ENCODE results near the gene EEPD1.

The EEPD1 gene

DNA sequence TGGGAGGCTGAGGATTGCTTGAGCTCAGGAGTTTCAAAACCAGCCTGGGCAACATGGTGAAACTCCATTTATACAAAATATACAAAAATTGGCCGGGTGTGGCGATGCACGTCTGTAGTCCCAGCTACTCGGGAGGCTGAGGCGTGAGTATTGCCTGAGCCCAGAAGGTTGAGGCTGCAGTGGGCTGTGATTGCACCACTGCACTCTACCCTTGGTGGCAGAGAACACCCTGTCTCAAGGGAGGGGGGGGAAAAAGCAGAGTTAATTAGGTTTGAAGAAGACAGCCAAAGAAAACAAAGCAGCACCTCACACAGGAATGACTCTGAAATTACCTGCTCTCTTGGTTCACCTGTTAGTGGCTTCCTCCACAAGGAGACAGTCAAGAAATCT is 110.0 kb downstream of the EEPD1 start:
- no peak for DNase-seq

DNA sequence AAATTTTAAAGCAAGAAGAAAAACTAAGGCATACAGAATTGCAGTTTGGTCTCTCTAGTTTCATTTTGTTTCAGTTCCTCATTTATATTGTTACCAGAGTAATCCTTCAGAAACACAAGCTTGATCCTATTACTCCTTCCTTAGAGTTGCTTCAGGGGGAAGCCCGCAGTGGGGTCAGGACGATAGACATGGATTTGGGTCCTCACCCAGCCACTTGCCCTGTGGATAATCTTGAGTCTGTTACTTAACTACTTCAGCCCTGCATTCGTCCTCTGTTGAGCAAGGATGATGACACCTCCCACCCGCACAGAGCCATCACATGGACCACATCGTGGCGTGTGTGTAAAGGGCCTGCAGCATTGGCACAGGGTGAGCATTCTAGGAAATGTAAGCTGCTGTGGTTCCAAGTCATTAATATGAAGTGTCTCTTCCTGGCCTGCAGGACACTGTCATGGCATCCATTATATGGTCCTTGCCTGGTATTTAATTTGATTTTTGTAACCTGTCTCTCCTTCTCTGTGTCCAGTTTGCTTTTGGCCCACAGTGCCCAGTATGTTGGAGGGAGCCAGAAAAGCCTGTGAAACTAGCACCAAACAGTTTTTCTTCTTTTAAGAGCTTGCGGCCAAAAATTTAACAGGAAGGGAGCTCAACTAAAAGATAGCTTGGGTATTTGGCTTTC is 111.2 kb downstream of the EEPD1 start:
- DNase-seq, result no peak

DNA sequence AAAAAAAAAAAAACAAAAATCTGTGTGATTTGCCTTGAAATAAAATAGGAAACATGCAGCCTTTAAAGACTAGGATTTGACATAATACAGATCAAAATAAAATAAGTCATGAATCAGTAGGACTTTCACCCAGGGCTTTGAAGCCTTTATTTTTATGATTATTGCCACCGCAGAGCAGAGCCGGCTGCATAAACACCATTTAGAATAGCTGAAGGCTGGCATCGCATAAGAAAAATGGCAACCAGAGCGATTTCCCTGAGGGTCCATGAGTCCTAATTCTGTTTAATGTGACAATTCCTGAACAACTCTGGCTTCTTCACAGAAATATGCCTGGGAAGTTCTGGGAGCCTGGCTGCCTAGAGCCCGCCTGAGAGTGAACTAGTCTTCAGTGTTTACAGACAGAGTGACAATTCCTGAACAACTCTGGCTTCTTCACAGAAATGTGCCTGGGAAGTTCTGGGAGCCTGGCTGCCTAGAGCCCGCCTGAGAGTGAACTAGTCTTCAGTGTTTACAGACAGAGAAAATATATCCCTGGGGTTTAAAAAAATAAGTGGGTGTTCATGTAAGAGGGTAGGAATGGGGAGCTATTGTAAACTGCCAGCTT is 112.0 kb downstream of the EEPD1 start:
- no peak for DNase-seq

DNA sequence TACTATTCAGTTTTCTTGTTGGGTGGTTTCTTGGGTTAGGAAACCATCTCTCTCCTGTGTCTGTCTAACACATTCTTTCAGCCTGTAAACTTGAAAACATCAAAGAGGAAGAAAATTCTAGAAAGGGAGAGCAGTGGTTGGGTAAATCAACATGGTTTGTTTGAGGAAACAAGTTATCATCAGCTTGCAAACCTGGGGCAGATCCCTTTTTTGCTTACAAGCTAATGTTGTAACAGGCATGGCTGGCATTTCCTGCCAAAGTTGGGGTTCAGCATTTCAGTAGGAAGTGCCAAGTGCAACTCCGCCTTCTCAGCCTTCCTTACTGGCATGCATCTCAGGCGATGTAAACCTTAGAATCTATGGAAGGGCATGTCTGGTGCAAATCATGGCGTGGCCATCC is 112.6 kb downstream of the EEPD1 start:
- DNase-seq, result no peak

DNA sequence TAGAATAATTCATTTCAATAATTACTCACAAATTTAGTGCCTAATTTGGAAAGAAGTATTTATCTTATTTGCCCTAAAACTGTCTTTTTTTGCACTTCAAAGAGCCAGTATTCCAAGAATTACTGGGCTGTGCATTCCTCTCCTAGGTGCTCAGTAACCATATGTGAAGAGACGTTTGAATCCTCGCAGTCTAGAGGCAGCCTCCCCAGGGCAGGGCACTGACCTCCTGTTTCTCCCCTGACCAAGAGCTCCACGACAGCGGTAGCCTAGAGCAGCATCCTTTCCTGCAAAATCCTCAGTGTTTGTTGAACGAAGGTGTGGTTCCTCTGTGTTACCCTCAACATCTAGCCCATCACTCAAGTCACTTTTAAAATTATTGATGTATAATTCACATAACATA is 113.1 kb downstream of the EEPD1 start:
- no peak for DNase-seq

DNA sequence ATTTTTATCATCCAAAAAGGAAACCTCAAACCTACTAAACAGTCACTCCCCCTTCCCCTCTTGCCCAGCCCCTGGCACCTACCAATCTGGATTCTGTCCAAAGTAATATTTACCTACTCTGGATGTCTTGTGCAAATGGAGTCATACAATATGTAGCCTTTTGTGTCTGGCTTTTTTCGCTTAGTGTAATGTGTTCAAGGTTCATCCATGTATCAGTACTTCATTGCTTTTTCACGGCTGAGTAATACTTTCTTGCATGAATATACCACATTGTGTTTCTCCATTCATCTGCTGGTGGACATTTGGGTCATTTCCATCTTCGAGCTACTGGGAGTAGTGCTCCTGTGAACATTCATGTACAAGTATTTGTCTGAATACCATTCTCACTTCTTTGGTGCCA is 113.6 kb downstream of the EEPD1 start:
- no peak for DNase-seq

DNA sequence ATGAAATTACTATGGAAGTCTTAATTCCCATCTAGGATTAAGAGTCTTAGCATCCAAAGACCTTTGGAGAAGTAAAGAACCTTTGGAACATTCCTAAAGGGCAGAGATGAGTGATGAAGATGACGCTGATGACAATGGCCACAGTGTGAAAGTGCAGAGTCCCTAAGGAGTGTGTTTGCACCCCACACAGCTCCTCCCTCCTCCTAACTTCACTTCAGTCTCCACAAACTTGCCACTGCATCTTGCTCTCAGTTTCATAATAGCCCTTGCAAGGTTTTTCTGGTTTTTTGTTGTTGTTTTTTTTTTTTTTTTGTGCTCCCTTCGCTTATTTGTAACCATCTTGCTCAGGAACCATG is 119.1 kb downstream of the EEPD1 start:
- DNase-seq, result no peak

DNA sequence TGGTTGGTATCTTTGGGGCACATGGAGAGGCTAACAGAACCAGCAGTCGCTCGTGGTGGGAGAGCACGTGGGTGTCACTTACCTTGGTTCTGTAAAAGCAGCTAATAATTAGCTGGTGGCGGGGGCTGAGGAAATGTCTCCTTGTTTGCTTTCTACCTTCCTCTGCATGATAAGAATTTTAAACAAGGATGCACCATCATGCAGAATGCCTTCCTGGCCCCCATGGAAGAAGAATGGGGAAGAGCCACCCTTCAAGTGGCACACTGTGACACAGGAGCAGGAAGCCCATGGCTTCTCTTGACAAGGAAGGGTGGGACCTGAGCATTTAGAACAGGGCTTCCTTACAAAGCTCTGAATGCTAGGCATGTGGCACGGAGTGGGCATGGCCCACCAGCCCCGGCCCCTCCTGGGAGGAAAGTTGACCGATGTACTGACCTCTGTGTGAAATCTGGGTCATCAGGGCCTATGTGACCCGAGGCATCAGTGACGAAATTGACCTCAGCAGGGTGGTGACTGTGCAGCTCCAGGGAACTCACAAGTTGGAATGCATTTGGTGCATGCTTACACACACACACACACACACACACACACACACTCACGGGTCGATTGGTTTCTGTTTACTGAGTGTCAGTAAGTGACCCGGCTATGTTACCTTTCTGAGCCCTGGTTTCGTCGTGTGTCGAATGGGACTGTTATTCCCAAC is 119.7 kb downstream of the EEPD1 start:
- DNase-seq, result no peak

DNA sequence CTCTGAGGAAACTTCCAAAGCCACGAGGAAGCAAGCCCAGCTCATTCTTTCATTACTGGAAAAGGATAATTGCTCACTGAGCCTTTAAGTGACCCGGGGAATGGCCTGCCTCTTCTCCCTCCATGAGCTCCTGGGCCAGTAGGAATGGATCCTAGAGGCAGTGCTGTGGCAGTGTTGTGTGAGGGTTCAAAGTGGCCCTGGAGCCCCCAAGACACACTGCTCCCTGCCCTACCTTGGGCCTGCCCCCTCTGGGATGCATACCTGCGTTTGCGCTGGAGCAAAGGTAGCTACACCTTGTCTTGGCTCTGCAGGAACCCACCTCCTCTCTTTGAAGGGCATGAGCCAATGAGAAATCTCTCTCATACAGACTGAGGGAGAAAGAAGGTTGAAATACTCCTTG is 120.8 kb downstream of the EEPD1 start:
- no peak for DNase-seq

DNA sequence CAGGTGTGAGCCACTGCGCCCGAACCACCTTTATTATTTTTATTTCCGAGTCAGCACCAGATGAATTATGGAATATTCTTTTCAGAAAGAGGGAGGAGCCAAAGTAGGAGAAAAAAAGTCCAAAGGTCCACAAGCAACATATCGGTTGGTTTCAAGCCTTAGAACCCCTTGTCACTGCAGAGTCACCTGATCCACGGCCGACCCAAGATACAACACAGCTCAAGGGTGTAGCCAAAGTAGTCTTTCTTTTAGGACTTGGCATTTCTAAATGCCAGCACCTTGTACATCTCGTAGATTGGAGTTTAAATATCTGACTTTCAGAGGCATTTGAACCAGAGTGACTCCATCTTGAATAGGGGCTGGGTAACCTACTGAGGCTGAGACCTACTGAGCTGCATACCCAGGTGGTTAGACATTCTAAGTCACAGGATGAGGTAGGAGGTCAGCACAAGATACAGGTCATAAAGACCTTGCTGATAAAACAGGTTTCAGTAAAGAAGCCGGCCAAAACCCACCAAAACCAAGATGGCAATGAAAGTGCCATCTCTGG is 122.8 kb downstream of the EEPD1 start:
- no peak for DNase-seq

DNA sequence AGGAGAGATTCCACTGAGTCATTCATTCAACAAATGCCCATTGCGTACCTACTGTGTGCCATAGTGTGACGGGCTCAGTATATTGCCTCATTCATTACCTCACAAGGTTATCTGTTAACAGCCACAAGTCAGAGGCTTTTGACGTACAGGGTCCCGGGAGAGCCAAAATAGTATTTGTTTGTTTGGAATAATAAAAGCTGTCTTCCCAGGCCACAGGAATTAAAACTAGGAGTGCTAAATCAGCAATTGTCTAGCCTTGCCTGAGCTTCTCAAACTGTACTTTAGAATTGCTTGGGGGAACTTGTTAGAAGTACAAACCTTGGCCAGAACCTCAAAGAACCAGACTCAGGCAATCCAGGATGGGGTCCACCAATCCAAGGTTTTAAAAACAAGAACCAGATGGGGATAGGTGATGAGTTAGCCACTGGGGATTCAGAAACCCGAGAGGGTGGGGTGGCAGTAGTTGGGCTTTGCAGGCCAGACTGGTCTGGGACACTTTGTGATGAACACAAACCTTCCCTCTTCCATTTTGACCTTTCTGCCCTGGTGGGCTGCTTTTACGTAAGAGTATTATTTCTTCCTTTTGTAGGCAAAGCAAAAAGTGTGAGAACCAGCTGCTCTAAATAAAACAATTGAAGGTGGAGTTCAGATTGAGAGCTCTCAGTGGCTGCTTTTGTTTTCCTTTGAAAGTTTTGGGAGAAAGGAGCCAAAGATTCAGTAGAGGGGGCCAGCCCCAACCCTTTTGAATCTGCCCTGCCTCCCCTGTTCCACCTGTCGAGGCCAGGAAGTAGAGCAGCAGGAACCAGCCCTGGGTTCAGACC is 123.6 kb downstream of the EEPD1 start:
- no peak for DNase-seq

DNA sequence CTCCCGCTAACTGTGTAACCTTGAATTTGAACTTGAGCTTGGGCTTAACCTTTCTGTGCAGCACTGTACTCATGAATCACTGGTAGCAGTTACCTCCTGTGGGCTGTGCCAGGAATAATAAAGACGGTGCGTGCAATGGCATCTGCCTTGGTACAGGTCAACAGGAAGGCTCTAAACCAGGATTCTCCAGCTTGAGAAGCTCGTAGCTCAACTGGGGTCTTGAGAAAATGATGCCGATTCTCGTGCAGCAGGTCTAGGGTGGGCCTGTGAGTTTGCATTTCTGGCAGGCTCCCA is 124.1 kb downstream of the EEPD1 start:
- DNase-seq, result no peak

DNA sequence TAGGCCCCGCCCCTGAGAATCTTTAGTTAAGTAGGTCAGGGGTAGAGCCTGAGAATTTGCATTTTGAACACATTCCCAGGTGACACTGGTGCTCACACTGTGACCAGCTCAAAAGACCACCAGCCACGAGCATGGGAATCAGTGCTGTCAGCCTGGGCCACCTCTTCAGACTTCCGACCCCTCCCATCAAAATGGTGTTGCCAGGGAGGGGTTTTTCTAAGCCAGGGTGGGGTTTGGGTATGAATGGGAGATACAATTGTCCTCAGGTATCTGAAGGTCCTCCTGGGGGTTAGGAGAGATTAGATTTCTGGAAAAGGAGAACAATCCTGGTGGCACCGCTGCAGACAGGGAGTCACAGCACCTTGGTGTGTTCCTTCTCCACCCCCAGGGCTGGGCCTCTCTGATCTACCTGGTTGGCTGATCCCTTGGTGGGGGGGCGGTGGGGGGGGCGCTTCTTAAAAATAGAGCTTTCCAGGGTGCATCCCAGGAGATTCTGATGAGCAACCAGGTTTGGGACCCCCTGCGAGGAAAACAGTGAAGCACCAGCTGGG is 125.1 kb downstream of the EEPD1 start:
- no peak for DNase-seq

DNA sequence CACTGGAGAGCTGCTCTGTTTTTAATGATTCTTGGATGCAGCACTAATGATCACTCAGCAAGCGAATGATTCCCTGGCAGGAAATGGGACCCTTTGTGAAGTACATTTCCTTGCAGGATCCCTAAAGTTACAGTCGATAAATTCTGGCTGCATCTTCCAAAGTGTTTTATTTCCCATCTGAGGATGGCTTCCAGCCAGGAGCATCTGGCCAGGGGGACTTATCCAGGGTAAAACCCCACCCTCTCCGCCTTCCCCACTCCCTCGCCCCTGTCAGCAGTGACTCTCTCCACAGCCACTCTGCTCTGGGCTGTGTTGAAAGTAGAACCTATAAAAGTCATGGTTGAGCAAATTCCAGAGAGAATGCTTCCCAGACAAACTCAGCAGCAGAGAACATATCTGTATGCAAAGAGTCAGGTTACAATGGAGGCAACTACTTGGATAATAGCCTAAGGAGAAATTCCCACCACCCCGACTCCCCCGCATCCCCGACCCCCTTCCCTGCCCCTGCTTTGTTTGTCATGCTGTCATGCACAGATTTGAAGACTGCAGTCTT is 125.6 kb downstream of the EEPD1 start:
- peak; percentile 86 to 95 for DNase-seq

DNA sequence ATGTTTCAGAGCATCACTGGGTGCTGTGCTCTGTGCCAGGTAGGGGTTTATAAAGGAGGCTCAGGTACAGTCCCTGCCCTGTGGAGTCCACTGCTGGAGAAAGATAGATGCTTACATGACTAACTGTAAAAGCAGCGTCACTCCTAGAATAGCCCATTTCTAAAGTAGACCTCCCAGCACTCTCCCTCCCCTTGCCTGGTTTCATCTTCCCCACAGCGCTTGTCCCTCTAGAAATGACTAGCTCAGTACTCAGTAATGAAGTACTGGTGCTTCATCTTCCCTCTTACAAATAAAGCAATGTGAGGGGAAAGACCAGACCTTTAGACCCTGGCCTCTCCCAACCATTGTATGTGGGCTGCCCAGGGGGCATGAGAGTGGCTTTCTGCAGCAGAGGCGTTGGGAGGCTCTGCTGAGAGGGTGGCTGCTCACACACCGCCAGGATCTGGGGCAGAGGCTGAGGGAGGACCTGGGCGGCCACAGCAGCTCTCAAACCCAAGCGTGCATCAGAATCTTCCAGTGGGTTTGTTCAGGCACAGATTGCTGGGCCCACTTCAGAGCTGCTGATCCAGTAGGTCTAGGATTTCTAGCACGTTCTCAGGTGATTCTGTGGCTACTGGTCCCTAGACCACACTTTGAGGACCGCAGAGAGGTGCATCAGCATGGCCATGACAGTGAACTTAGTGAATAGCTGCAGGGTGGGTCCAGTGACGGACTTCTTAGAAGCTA is 126.3 kb downstream of the EEPD1 start:
- no peak for DNase-seq

DNA sequence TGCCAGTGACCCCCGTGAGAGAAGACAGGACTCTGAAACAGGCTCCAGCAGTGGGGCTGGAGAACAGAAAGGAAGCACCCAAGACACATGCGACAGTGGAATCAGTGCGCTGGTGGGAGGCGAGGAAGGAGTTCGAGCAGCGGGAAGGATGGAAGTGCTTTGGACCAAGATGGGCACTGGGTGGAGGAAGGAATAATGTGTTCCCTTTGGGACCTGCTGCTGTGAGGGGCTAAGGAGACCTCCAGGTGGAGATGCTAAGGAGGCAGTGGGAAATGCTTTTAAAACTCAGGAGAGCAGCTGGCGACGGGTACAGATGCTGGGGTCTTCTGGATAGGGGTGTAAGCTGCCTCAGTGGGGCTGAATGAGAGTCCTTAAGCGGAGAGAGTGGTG is 126.9 kb downstream of the EEPD1 start:
- DNase-seq, result no peak

DNA sequence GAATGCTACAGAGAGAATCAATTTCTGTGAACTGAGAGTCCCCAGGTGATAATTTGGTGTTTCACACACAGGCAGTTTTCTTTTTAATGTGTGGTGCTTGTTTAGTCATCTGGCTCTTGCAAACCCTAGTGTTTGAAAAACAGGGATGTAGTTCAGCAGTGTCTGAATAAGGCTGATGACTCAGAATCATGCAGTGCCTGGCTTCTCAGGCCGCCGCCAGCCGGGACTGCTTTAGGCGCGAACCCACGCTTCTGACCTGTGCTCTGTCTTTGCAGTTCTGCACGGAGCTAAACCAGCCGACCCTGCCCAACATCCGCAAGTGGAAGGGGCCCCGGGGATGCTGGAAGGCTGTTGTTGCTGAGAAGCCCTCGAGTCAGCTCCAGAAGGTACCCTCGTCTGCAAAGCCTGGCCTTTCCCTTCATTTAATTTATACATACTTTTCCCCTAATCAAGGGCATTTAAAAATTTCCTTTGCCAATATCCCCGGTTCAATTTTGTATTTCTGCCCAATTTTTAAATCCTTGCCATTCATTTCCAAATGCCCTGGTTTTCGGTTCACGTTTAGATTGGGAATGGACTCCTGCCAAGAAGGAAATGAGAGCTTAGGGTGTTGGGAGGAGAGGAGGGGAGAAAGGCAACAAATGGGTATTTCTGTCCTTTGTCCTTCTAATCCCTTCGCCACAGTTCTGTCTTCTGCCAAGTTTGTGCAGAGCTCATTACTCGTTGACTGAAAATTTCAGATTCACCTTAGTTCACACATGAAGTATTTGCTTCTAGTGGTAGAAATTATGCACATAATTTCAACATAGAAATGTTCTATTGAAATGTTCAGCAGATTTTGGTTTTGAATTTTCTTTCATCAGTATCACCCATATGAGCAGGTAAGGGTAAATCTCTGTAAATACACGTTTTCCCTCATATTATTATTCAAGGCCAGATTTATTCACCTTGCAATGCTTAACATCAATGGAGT is 128.1 kb downstream of the EEPD1 start:
- peak; percentile 43 to 77 for DNase-seq

DNA sequence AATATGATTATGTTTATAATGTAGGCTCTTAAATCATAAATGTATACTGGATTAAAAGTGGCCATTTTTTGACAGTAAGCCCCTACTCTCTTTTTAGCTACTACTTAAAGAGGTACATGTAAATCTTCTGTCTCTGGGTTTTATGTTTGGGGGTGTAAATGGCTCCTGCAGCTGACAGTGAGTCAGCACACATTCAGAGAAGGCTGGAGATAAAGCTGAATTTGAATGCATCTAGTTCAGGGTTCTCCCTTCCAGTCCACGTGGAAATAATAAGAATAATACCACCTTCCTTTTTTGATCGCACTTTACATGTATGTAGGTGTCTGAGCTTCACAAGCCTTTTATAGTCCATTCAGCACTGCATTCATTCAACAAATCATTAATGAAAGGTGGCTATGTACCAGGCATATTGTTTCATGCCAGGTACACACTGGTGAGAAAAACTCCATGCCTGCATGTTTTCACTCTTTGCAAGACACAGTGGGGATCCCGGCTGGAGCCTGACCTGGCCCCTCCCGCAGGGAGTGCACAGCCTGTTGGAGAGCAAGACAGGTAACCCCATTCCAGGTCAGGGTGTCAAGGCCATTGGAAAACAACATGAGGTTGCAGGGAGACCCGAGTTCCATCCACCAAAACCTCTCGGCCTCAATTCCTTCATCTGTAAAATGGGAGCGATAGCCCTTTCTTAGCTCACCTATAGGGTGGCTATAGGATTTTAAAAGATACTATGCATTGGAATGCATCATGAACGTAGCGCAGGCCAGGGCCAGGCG is 129.1 kb downstream of the EEPD1 start:
- DNase-seq, result no peak

DNA sequence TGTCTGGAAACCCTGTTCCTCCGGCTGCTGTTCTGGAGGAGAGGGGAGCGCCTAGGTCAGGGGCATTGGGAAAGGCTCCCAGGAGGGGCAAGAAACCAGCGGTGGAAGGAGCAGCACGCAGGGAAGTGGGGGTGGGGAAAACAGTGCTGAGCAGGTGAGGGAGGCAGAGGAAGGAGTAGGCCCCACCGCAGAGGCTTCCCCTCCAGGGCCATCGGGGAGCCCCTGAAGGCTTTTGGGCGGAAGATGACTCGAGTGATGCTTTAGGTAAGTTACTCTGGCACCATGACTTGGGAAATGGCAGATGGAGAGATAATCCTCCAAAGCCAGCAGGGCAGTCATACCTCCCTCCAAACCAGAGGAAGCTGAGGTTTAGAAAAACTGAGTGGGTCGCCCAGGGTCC is 130.1 kb downstream of the EEPD1 start:
- no peak for DNase-seq

DNA sequence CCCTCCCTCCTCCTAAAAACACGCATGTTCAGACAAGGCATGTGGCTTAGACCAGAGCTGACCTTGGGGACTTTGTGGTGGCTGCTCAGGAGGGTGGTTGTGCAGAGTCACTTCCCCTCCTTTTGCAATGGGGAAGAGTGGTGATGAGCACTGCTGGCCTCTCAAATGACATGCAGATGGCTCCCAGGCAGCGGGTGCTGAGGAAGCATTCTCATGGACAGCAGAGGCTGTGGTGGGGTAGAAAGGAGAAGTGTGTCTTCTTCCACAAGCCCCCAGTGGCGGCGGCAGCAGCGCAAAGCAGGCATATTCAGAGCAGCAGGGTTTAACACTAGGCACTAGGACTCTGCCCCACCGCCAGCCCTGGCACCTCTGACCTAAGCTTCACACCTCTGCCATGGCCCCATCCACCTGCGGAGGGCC is 130.7 kb downstream of the EEPD1 start:
- DNase-seq, result no peak
